OCI-M2 (cell line): ENCODE results near the gene COG2.
"Not testable (repeated sequence)": the region's sequence is repeated elsewhere in the genome, so short reads cannot be mapped to it uniquely, and the experiment has no call there.

Source experiments
- DNase-seq: peaks from one replicate; lab custom pipeline; 2025; ENCODE audit not compliant: unreplicated experiment; lab: John Stamatoyannopoulos, UW

The COG2 gene

GRCh38 chr1:230624097-230624713, 18.1 kb upstream of the COG2 start:
- no peak for DNase-seq

- no peak for DNase-seq
Measured at GRCh38 chr1:230626232-230626631, 16.0 kb upstream of the COG2 start.

- DNase-seq = no peak
Measured at GRCh38 chr1:230627767-230628166, 14.5 kb upstream of the COG2 start.

GRCh38 chr1:230629511-230629910, 12.8 kb upstream of the COG2 start:
- no peak for DNase-seq

GRCh38 chr1:230631477-230631876, 10.8 kb upstream of the COG2 start:
- DNase-seq = no peak

- DNase-seq = no peak
Measured at GRCh38 chr1:230632273-230632873, 9.9 kb upstream of the COG2 start.

GRCh38 chr1:230633469-230633868, 8.8 kb upstream of the COG2 start:
- no peak for DNase-seq

- no peak for DNase-seq
Measured at GRCh38 chr1:230634384-230634783, 7.9 kb upstream of the COG2 start.

- no peak for DNase-seq
Measured at GRCh38 chr1:230636575-230637148, 5.6 kb upstream of the COG2 start.

GRCh38 chr1:230639714-230640209, 2.5 kb upstream of the COG2 start:
- DNase-seq = no peak

GRCh38 chr1:230641346-230641745, 935 bp upstream of the COG2 start:
- no peak for DNase-seq

- no peak for DNase-seq
Measured at GRCh38 chr1:230641900-230642262, 400 bp upstream of the COG2 start.

GRCh38 chr1:230643908-230644307, 1.6 kb downstream of the COG2 start:
- DNase-seq = no peak

GRCh38 chr1:230646710-230647302, 4.5 kb downstream of the COG2 start:
- DNase-seq = no peak

GRCh38 chr1:230647321-230647720, 5.0 kb downstream of the COG2 start:
- DNase-seq = no peak

GRCh38 chr1:230648114-230648513, 5.8 kb downstream of the COG2 start:
- DNase-seq = no peak

- no peak for DNase-seq
Measured at GRCh38 chr1:230650300-230650699, 8.0 kb downstream of the COG2 start.

- DNase-seq = no peak
Measured at GRCh38 chr1:230651235-230651634, 9.0 kb downstream of the COG2 start.

- not testable (repeated sequence) for DNase-seq
Measured at GRCh38 chr1:230656719-230657118, 14.4 kb downstream of the COG2 start.

- DNase-seq = not testable (repeated sequence)
Measured at GRCh38 chr1:230658103-230658502, 15.8 kb downstream of the COG2 start.

- DNase-seq = no peak
Measured at GRCh38 chr1:230658691-230659090, 16.4 kb downstream of the COG2 start.

GRCh38 chr1:230661976-230662375, 19.7 kb downstream of the COG2 start:
- no peak for DNase-seq
